GM18519 (cell line): Measurements from ENCODE around the gene PFKL.
"Not testable (repeated sequence)": the region's sequence is repeated elsewhere in the genome, so short reads cannot be mapped to it uniquely, and the experiment has no call there.

Experiments
- ATAC-seq: cut with Tn5 transposase; IDR thresholded peaks from one replicate; pipeline ENCODE4 v1.9.1; 2021; ENCODE audit warnings: mild to moderate bottlenecking, moderate library complexity; ENCODE audit not compliant: unreplicated experiment, low FRiP score

The PFKL gene

DNA sequence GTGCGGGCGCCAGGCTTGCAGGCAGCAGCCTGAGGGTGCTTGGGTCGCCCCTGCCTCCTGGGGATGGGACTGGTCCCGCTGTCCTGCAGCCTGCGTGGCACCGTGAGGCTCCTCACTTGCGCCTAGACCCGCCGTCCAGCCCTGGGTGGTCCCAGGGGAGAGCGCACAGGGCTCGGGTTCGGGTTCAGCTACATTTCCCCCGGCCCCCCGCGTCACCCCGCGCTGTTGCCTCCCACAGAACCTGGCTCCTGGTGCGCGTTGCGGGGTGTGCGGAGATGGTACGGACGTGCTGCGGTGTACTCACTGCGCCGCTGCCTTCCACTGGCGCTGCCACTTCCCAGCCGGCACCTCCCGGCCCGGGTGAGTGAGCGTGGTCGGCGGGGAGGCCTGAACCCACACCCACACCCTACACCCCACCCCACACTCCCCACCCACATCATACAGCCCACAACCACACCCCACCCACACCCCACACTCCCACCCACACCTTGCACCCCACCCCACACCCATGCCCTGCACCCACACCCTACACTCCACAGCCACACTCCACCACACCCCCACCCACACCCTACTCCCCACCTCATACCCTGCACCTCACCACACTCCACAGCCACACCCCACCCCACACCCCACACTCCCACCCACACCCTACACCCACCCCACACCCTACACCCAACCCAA is 6.2 kb upstream of the PFKL start:
- no peak for ATAC-seq

DNA sequence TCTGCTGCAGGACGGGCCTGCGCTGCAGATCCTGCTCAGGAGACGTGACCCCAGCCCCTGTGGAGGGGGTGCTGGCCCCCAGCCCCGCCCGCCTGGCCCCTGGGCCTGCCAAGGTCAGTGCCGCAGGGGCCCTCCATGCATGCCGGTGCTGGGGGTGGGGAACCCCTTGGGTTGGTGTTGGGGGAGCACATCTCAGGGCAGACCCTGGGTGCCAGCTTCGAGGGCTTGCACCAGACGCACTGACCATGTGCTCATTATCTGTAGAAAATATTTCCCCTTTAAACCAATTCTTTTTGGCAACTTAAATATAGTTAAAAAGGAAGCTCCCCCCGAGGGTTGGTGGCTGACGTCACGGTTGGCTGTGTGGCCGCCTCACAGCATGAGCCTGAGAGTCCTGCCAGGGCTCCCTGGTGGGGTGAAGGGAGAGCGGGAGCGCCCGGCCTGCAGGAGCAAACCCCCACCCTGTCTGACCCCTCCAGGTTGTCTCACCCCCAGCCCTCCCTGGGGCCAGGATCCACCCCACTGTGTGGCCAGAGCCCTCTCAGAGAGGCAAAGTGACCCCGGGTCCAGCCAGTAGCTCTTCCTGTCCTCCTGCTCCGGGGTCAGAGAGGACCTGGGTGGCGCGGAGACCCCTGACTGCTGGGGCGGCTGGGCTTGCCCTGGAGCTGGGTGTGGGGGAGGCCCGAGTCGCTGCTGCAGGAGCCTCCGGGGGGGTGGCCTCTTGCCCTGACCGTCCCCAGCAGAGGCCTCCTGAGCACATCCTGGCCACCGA is 5.3 kb upstream of the PFKL start:
- no peak for ATAC-seq

DNA sequence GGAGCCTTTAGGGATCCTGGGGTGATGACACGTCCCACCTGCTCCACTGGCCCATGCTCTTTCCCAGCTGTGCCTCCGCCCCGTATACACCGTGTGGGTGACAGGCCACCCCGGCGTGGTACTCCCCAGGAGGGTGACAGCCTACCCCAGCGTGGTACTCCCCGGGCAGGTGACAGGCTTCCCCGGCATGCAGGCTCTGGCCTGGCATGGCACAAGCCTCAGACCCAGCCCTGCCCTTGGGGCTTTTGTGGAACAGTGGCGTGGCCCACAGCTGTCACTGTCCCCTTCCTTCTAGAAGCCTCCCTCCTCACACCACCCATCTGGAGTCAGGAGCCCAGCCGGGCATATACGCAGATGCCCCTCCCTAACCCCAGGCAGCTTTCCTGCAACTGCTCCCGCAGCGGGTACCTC is 4.7 kb upstream of the PFKL start:
- ATAC-seq, result no peak

DNA sequence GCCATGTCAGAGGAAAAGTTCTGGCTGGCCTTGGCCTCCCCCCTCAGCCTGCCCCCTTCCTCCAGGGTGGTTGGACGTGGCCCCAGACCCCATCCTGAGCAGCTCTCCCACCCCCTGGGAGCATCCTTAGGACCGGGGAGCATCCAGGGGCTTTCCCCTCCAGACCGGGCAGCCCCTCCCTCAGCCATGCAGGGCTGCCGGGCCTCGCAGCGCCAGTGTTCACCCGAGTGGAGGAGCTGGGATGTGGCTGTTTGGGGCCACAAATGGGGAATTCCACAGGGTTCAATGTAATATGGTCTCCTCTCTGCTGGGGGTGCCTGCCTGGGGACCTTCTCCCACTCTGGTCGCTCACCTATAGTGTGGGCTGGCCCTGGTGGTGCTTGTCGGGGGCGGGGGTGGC is 4.2 kb upstream of the PFKL start:
- no peak for ATAC-seq

DNA sequence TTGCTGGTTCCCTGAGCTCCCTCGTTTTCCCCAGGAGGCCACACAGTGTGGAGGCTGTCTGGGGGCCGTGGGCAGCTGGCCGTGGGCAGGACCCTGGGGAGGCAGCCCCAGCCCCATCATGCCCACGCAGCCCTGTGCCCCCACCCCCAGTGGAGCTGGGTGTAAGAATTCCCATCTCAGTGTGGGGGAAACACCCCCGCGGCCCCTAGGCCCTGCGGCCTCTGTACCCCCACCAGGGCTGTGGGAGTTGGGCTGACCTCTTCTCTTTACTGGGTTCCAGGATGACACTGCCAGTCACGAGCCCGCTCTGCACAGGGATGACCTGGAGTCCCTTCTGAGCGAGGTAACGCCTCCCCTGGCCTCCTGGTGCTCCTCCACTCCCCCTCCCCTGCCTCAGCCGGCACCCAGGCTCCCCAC is 3.7 kb upstream of the PFKL start:
- no peak for ATAC-seq

DNA sequence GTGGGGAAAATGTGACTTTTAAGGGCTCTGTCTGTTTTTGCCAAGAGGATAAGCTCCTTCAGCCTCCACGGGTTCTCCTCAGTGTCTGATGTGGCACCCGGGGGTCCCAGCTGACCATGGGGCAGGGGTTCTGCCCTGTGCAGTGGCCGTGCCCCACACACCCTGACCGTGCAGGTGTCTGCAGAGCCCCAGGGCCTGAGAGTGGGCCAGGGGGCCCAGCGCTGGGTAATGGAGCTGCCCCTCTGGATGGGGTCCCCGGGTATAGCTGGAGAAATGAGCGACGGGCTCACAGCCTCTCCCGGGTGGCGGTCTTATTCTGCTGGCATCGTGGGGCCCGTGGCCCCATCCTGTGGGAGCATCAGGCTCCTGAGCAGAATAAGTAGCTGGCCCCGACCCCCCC is 2.9 kb upstream of the PFKL start:
- ATAC-seq, result no peak

DNA sequence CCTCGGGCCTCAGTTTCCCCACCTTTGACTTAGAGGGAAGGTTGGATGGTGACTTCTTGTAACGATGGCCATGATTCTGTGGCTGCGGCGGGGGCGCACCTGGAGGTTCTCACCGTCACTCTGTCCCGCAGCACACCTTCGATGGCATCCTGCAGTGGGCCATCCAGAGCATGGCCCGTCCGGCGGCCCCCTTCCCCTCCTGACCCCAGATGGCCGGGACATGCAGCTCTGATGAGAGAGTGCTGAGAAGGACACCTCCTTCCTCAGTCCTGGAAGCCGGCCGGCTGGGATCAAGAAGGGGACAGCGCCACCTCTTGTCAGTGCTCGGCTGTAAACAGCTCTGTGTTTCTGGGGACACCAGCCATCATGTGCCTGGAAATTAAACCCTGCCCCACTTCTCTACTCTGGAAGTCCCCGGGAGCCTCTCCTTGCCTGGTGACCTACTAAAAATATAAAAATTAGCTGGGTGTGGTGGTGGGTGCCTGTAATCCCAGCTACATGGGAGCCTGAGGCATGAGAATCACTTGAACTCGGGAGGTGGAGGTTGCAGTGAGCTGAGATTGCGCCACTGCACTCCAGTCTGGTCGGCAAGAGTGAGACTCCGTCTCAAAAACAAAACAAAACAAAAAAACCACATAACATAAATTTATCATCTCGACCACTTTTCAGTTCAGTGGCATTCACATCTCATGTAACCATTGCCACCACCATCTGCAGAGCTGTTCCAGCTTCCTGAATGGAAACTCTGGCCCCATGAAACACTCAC is 2.1 kb upstream of the PFKL start:
- no peak for ATAC-seq

DNA sequence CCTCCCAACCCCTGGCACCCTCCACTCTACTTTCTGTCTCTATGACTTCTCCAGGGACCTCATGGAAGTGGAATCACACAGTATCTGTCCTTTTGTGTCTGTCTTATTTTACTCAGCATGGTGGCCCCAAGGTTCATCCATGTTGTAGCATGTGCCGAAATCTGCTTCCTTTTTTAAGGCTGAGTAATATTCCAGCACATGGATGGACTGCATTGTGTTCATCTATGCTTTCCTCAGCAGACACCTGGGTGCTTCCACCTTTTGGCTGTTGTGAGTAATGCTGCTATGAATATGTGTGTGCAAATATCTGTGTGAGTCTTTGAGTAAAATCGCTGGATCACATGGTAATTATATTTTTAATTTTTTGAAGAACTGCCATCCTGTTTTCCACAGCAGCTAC is 1.6 kb upstream of the PFKL start:
- ATAC-seq, result no peak

DNA sequence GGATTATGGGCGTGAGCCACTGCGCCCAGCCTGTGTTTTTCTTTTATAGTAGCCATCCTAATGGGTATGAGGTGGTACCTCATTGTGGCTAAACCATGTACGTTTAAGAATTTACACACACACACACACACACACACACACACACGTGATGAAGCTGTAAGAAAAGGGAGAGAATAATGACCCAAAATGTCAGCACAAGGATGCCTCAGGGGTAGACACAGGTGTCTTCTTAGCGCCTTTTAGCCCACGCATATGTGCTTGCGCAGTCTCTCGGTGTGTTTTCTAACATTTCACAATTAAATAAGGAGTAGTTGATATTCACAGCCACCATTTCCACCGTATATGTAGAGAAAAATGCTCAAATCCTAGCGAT is 782 bp upstream of the PFKL start:
- no peak for ATAC-seq

DNA sequence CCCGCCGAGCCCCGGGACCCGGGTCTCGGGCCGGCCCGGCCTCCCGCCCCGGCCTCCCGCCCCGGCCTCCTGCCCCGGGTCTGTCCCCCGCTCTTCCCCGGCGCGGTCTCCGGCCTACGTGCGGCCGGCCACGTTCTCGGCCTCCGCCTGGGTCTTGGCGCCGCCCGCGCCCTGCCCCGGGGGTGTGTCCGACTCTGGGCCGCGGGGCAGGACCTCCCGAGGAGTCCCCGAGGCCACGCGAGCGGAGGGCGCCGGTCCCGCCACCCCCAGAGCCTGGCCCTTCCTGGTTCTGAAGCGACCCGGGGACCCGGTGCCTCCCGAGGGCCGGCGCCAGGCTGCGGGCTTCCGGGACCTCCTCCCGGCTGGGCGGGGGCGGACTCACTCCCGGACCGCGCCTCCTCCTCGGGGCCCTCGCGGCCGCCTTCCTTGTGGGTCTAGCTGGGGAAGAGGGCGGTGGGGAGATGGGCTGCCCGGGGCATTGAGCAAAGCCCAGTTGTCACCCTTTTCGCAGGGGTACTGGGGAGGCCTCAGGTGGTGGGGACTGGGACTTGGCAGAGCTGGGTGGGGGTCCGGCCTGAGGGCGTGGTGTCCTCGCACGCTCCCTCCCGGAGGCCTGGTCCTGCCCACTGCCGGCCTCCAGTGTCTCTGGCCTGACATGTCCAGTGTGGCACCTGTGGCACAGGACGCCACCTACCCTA is 558 bp downstream of the PFKL start:
- ATAC-seq, result no peak

DNA sequence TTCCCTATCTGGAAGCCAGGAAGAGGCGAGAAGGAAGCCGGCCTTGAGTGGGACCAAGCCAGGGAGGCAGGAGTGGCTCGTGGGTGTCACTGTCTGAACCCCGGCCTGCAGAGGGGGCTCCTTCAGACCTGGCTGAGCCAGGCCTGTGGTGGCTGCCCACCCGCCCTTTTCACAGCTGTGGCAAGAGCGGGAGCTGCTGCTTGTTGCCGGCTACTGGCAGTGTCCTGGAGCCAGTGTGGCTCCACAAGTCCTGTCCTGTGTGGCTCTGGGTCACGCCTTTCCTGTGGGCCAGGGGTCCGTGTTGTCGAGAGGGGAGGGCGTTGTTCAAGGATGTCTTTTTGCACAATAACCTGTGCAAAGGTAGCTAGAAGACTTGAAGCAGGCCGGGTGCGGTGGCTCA is 1.3 kb downstream of the PFKL start:
- no peak for ATAC-seq

DNA sequence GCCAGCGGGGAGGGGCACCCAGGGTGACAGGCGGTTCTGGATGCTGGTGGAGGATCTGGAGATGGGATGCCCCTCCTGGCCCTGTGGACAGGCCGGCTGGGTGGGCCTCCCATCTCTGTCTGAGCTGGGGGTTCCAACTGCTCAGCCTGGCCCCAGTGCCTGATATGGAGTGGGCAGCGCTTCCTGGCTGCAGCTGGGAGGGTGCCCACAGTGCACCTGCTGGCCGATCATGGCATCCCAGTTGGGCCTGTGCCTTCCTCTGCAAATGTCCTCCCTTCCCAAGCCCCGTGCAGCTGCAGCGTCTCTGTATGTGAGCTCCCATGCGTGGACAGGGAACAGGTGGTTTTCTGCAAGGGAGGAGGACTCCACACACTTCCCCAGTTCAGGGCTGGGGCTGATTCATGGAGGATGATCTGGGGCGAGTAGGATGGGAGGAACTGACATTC is 2.1 kb downstream of the PFKL start:
- no peak for ATAC-seq

DNA sequence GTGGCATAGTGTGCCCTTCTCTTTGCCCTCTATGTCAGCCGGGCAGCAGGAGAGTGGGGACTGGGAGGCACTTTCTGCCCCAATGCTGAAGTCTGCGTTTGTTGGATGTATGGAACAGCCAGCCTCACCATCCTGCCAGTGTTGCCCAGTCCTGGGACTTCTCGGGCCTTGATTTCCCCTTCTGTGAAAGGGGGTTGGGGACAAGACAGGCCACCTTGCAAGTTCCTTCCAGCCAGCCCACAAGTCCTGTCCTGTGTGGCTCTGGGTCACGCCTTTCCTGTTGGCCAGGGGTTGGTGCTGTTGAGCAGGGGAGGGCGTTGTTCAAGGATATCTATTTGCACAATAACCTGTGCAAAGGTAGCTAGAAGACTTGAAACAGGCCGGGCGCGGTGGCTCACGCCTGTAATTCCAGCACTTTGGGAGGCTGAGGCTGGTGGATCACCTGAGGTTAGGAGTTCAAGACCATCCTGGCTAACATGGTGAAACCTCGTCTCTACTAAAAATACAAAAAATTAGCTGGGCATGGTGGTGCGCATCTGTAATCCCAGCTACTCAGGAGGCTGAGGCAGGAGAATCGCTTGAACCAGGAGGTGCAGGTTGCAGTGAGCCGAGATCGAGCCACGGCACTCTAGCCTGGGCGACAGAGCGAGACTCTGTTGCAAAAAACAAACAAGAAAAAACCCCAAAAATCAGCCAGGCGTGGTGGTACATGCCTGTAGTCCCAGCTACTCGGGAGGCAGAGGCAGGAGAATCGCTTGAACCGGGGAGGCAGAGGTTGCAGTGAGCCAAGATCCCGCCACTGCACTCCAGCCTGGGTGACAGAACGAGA is 2.9 kb downstream of the PFKL start:
- not testable (repeated sequence) for ATAC-seq

DNA sequence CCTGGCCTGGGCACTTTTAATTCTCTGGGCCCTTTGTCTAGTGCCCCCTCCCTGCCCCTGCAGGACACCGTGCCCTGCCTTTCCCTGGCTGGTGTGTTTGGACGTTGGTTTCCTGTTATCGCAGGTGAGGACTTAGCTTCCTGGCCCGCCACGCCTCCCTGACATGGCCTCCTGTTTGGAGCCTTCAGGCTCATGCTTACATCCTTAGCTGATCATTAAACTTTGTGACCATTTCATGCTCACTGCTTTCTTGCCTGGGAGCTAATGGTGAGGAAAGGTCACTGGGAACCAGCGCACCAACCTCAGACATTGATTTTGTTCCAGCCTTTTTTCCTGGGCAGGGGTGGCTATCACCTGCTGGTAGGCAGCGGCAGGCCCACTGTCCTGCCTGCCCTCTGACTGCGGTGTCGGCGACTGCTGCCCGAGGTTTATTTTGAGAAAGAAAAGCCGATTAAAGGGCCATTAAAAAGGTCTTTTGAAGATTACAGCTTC is 3.7 kb downstream of the PFKL start:
- no peak for ATAC-seq

DNA sequence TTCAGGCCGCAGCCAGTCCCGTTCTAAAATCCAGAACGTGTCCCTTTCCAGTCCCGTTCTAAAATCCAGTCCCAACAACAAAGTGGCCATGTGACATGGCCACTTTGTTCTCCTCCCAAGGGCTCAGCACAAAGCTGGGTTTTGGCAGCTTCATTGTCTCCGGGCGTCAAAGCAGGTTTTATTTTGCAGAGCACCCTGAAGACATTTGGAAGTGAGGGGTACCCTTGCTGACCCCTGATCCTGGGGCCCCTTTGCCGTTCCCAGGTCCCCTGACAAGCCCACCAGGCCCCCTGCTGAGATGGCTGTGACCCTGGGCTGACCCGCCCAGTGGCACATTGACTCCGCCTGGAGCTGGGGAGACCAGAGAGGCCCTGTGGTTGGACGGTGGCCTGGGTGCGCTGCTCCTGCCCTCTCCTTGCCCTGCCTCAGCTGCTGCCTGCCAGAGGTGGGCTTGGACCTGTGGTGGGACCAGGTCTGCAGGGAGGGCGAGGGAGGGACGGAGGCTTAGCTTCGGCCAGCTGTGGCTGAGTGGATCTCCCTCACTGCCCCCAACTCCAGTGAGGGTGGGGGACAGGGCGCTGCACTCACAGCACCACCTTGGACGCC is 4.3 kb downstream of the PFKL start:
- ATAC-seq, result no peak

DNA sequence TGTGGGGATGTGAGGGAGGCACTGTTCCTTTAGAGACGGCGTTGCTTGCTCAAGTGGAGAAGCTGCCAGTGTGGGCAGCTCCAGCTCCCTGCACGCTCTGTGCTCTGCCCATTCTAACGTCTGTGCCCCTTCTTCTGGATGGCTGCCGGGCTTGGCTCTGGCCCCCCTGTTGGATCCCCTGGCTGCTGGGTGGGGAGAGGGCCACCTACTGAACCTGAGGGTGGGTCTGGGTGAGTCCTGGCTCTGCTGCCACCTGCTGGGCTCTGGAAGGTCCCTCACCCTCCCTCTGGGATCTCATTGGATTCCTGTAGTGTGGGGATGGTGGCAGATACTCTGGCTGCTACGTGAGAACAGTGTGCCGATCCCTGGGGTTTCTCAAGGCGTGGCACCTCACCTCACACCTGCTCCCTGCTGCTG is 5.0 kb downstream of the PFKL start:
- no peak for ATAC-seq

DNA sequence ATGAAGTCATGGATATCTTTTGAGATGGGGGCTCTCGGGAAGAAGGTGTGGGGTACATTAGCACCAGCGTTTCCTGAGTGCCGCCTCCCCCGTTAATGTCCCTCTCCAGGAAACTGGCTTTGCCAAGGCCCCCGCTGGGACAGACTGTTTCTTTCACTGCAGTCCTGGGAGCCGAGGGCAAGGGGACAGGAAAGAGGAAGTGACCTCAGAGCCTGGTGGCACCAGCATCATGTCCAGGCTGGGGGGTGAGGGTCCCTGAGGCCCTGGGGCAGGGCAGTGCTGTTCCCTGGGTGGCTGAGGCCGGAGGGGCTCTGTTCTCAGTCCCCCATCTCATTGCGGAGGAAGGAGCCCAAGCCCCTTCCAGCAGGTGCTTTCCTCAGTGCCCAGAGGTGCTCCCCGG is 5.8 kb downstream of the PFKL start:
- ATAC-seq, result no peak

DNA sequence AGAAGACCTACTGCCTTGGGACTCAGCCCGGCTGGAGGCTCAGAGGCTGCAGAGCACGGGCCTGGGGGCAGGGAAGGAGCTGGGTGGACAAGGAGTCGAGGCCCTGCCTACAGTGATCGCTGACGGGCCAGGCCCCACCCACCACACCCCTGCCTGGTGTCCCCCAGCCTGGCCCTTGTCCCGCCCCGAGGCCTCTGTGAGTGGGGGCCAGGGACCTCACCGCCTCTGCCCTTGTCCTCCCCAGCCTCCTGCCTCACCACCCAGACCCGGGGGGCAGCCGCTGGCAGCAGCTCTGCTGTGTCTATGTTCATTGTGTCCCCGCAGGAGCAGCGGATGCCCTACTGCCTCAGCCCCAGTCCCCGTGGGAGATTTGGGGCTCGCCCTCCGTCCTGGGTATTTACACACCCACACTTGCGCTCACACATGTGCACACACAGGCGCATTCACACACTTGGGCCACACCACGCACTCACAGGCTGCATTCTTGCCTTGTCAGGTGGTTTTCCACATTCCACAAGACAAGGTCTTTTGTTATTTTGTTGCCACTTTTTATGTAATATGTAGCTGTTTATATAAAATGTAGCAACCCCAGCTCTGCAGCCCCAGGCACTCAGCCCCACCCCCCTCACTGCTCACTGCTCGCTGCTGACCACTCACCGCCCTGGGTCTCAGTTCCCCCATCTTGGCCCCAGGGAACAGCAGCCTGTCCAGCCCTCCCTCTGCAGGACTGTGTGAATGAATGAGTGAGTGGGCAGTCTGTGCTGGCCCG is 7.3 kb downstream of the PFKL start:
- ATAC-seq, result no peak
